ENCODE results near the gene BICC1.

The BICC1 gene

DNA sequence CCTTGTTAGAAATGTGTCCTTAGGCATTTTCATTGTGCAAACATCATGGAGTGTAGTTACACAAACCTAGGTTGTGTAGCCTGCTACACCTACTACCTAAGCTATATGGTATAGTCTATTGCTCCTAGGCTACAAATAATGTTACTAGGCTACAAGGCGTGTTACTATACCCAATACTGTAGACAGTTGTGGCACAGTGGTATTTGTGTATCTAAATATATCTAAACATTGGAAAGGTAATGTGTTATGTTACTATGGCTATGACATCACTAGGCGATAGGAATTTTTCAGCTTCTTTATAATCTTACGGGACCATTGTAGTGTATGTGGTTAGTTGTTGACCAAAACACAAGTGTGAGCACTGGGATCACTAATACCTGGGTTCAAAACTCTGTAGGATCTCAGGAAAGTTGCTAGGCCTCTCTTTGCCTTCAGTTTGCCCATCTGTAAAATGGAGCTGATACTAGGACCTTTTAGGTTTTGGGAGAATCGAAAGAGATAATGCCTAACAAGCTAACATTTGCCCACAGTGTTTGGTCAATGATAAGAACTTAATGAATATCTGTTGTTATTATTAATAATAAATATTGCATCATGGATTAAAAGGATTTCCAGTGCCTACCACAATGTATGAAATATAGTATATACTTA is 2.7 kb downstream of the BICC1 start:
- DNase-seq (ENCODE audit: low read depth): no peak

DNA sequence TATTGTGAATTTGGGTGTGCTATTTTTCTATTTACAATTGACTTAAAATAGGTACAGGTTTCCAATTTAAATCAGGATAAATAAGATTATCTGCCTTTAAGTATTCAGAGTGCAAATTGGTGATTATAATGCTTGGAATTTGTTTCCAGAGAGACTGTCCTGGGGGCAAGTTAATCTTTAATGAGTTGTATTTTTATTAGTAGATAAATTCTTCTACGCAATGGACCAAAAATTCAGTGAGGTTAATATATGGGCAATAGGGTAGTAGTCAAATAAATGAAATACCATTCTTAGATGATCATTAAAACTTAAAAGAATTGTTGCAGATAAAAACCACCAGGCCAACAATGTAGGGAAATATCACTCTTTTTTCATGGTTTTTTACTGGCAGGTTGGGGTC is 3.4 kb downstream of the BICC1 start:
- no peak for DNase-seq (ENCODE audit: low read depth)

DNA sequence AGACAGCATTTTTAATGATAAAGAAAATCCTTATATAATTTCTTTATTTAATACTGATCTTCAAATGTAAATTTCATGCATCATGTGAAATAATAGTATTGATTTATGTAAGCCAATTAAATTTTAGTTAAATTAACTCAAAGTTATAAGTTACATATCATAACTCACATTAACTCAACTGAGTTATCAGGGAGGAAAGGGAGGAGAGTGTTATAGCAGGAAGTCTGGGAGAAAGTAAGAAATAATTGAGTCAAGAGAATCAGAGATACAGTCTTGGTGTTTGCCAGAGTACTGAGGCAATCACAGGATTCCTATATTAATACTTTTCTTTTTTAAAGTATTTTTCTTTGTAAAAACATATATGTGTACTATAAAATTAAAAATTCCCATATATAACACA is 4.0 kb downstream of the BICC1 start:
- DNase-seq (ENCODE audit: low read depth): no peak

DNA sequence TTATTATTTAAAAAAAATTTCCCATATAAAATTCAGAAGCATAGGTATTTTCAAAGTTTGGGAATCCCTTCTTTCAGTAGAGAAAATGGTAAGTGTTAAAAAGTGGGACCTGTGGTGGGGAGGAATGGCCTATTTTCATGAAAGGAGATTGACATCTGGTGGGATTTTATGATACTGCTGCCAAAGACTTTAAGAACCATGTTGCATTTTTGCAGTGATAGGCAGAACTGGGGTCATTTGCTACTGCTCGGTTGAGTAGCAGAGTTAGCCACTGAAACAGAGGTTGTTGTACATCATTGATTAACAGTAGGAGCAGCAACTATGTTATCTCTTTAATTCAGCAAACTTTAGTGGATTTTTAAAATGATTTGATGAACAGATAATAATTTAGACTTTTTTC is 4.4 kb downstream of the BICC1 start:
- DNase-seq (ENCODE audit: low read depth): no peak

DNA sequence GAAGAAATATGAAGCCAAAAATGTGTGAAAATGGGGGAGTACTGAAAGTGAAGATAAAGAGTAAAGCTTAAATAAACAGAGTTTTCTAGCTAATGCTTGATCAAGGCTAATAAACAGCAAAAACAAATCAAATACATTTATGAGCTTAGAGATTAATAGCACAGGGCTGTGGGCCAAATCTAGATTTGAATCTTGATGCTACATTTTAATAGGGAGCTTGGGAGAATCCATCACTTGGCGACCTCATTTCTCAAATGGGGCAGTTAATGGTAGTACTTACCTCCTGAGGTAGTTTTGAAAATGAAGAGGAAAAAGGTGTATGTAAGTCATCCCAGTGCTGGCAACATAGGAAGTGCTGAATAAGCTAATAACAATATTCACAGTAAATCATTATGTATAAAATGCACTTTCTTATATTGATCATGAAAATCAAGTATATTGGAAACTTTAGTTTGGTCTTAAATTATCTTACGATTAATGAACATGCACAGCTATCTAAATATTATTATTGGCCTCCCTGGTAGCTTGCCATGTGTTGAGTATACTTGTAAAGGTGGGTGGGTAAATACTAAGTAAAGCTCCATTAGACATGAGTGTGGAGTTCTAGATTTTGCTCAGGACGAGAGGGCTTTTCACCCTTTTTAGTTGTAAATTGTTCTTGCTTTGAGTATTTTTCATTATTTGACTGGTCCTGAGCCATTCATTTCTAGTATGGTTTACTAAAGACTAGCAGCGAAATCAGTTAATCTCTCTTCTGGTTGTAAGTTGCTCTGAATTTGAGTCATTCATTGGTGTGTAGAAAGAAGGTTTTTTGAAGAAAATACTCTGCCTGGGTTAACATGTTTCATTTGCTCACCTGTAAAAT is 5.1 kb downstream of the BICC1 start:
- DNase-seq (ENCODE audit: low read depth): no peak

DNA sequence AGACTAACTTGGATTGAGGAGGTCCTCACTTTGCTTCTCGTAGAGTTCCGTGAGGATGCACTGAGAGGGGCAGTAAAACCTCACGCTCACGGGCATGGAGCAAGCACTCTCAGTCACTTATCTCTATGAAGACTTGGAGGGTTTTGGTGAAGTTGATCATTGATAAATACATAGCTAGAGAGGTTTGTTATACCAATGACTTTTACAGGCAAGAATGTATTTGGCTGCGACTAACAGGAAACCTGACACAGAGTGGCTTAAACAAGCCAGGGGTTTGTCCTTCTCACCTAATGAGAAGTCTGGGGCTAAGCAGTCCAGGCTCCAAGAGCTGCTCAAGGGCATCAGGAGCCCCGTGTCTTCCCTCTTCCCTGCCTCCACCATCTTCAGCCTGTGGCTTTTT is 6.1 kb downstream of the BICC1 start:
- no peak for DNase-seq (ENCODE audit: low read depth)

DNA sequence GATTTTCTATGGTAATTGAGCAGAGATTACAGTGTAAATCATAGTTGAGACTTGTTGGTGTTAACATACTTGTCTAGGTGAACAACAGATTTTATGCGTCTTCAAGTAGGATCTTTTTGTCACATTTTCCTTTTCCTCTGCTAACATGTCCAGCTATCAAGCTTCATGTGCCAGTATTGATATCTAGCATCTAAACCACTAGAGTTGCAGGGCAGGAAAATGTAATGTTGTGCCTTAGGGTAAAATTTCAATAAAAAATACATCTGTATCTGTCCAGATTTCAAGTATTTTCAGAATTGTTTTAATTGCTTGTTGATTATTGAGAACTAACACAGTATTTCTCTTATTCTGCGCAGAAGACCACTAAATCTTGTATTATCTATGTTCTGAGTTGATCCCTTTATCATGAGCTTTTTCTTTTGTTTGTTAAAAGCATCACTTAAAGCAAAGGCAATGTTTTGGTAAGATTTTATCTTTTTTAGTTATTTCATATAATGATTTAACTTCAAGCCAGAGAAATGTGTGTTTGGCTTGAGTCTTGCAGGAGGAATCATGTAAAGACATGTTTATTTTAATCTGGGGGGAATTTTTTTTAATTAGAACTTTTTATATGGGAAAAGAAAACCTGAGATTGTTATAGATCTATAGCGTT is 16.5 kb downstream of the BICC1 start:
- no peak for DNase-seq (ENCODE audit: low read depth)

DNA sequence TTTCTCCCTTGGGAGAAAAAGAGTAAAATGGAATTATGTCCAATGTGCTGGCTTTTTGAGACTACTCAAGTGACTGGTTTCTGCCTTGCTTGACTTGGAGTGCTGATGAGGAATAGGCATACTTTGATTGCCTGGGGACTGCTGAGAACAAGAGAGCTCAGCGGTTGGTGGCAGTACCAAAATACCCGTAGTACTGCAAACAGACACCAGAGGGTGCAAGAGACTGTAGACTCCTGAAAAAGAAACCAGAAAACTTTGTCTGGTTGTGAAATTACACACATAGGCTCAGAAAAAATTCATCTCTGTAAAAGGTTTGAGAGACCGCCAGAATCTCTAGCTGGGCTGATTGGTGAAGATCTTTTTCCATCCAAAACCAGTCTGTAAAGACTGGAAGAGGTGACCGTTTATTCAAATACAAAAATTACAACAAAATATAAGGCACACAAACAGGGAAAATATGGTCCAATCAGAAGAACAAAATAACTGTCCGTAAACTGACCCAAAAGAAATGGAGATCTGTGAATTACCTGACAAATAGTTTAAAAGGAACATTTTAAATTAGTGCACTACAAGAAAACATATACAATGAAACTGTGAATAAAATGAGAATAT is 18.5 kb downstream of the BICC1 start:
- peak; percentile 62 for DNase-seq (ENCODE audit: low read depth)

DNA sequence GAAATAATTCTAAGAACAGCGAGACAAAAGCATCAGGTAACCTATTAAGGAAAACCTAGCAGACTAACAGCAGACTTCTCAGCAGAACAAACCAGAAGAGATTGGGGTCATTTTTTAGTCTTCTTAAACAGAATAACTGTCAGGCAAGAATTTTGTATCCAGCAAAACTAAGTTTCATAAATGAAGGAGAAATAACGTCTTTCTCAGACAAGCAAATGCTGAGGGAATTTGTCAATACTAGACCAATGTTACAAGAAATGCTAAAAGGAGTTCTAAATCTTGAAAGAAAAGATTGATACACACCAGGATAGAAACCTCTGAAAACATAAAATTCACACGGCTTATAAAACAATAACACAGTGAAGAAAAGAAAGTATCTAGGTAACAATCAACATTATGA is 22.6 kb downstream of the BICC1 start:
- DNase-seq (ENCODE audit: low read depth): no peak

DNA sequence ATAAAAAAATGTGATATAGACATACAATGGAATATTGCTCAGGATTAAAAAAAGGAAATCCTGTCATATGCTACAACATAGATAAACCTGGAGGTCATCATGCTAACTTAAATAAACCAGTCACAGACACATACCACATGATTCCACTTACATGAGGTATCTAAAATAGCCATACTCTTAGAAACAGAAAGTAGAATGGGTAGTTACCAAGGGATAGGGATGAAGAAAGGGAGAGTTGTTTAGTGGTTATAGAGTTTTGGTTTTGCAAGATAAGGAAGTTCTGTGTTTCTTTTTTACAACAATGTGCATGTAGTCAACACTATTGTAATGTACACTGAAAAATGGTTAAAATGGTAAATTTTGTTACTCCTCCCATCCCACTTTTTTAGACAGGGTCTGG is 30.5 kb downstream of the BICC1 start:
- no peak for DNase-seq (ENCODE audit: low read depth)

DNA sequence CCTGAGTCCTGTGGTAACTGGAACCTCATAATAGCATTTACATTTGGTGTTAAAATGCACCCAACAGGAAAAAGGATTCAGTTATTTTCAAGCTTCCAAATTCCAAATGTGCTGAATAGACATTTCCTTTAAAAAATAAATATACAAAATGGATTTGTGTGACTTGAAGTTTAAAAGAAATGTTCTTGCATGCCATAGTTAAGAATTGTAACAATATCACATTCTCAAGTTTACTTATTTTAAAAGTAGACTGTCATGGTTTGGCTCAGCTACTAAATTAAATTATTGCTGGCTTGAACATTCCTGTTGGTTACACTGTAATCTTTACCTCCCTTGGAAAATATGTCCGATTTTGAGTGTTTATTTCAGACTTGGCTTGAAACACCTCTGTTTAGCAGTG is 31.5 kb downstream of the BICC1 start:
- DNase-seq (ENCODE audit: low read depth): no peak

DNA sequence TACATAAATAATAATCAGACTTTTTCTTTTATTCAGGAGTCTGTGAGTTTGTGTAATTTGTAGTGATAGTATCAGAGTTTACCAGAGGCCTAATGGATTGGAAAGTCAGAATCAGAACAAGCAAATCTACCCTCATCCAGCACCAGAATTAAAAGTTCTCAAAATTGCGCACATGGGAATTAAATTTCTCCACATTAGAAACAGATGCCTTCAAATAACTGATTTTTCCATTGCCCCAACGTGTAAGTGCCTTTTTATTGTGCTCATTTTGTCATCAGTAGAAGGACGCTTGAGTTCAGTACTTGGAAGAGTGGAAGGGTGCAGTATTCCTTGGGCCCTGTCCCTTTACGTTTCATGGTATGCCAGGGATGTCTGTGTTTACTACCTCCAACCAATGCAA is 32.8 kb downstream of the BICC1 start:
- no peak for DNase-seq (ENCODE audit: low read depth)

DNA sequence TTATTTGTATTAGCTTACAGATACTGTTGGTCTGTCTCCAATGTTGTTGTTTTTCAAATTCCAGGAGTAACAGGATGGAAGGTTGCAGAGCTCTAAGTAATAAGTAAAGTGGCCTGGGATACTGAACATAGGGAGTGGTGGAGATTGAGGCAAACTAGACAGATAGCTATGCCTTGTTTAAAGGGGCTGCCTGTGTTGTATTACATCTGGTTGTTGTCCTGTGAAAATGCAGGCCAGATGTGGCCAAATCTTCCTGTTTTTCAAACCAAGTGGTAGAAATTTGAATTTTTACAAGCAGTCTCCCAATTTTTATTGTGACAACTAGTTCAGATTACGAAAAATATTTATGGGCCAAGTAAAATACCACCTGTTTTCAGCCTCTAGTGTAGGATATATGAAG is 33.5 kb downstream of the BICC1 start:
- no peak for DNase-seq (ENCODE audit: low read depth)

DNA sequence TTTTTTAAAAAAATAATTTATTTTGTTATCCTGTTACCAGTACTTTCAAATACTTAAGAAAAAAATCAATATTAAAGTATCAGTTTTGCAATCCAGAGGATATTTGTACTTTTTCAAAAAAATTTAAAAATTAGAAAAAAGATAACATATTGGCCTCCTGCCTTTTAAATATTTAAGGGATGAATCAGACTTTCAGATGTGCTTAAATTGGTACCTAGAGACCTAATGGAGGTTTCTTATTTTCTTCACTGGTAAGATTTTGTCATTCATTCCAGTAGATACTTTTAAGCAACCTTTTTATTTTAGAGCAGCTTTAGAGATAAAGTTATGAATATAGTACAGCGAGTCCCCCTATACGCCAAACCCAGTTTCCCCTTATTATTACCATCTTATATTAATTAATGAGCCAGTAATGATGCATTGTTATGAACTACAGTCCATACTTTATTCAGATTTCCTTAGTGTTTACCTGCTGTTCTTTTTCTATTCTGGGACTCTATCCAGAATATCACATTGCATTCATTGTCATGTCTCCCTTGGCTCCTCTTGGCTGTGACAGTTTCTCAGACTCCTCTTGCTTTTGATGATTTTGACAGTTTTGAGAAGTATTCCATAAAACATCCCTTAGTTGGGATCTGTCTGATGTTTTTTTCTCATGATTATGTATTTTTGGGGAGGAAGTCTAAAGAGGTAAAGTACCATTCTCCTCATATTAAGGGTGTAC is 34.2 kb downstream of the BICC1 start:
- no peak for DNase-seq (ENCODE audit: low read depth)

DNA sequence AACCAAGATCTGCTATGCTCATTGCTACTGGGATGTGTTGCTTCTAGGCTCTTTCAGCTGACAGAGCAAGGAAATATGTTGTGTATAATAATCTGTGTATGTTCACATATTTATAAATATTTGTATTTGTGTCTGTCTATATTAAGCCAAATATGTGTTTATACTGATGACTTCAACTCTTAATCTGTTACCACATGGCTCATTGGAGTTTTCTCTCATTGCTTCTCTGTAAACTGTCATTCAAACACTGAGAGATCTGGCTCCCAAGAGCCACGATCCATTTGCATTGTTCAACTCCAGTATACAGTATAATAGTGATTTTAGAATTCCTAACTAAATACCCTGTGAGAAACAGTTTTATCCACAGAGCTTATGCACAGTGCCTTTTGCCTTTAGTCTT is 35.3 kb downstream of the BICC1 start:
- DNase-seq (ENCODE audit: low read depth): no peak

DNA sequence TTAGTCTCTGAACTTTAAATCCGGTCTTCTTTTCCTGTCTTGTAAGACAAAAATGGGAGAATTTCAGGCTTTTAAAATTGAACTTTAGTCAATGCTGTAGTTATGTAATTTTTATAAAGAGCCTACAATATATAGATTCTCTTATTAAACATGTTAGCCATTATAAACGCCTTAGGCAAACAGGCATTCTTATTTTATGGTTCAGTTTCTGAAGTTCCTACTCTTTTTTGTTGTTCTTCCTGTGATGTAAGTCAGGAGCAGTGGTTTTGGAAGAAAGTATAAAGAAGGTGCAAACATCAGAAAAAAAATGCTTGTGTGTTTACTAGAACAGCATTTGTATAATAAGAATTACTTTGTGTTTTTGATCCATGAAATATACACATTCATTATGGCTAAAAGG is 41.6 kb downstream of the BICC1 start:
- DNase-seq (ENCODE audit: low read depth): no peak

DNA sequence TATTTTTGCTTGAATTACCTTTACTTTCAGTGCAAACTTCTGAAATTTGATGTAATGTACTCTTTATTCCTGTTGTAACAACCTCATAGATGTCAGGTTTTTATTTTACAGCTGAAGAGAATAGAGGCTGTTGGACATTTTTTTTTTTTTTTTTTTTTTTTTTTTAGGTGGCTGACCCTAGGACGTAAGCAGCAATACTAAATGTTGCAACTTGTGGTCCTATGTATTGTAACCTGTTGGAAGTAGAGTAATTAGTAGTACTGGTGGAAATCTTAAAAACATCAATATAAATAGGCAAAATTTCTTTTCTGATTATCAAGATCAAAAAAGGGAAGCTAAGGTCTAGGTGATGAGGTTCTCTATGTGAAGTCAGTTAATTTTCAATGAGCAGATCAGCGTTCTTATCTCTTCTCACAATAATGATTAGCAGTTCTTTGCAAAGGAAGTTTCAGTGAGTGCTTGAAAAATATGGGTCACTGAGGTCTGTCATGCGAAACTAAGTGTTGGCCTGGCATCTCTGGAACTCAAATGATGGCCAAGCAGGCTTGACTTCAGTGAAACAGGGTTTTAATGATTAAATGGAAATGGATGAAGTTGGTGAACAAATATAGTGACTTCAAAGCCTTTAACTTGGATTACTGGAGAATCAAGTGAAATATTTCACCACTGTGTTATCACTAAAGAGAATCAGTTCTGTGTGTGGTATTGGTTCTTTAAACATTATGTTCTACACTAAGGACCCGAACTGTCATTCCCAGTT is 42.7 kb downstream of the BICC1 start:
- DNase-seq (ENCODE audit: low read depth): no peak

DNA sequence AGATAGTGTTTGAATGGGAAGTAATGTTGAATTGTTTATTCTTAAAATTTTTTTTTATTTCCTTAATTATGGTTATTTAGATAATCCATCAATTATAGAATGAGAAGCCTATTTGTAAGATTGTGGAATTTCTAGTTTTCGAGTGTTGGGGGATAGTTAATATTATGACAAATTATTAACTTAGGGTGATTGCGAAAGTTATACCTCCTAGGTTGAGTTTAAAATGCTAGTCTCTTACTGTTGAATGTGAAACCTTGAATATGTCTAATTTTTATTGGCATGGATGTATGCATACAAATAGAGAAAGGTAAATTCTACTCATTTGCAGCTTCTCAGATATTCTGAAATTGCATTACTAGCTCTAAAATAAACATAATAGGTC is 43.2 kb downstream of the BICC1 start:
- no peak for DNase-seq (ENCODE audit: low read depth)

DNA sequence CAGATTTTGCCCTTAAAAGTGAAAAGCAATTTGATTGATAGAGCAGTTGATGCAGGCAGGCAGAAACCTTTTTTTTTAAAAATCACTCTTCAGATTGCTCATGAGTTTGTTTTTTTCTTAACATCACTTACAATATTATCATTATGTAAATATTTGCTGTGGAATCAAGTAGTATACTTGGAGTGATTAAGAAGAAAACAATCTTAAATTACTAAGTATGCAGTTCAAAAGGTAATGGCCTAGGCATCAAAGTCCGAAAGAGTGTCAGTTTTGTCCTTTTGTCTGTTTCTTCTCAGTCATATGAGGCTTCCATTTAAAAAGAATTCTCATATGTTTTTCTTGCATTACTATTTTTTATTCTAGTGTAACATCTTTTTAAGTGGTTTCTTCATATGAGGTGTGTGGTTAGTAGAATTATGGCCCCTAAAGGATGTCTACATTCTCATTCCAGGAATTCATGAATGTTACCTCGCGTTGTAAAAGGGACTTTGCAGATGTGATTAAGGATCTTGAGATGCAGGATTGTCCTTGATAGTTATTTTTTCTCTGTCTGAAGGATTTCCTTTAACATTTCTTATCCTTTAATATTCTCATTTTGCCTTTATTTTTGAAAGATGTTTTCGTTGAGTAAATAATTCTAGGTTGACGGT is 44.0 kb downstream of the BICC1 start:
- no peak for DNase-seq (ENCODE audit: low read depth)

DNA sequence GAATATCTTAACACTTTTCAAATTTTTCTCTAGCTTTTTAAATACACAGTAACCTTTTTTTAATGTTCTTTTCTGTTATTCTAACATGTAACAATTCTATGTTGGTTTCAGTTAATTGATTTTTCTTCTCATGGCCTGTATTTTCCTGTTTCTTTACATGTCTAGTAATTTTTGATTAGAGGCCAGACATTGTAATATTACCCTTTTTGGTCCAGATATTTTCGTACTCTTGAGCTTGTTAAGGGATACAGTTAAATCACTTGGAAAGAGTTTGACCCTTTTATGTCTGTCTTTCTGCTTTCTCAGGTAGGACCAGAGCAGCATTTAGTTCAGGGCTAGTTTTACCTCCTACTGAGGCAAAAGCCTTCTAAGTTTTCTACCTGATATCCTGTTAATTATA is 45.0 kb downstream of the BICC1 start:
- DNase-seq (ENCODE audit: low read depth): no peak

DNA sequence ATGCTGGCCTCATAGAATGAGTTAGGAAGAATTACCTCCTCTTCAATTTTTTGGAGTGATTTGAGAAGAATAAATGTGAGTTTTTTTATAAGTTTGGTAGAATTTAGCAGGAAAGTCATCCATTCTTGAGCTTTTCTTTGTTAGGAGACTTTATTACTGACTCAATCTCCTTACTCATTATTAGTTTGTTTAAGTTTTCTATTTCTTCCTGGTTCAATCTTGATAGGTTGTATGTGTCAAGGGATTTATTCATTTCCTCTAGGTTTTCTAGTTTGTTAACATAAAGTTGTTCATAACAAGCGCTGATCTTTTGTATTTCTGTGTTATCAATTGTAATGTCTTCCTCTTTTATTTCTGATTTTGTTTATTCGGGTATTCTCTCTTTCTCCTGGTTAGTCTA is 47.4 kb downstream of the BICC1 start:
- no peak for DNase-seq (ENCODE audit: low read depth)

Data from amniotic epithelial cell (primary cell).